A549 treated with dexamethasone at 1 μM for 4 hours (cell line): Measurements from ENCODE around the gene CHRNA4. TPM values are rescaled to one million over a fixed set of nuclear protein-coding genes. Genes with fewer than 3 reads are reported as not detected.

ENCODE experiments used
- total RNA-seq: library from RNA; stranded (reverse); fragments of 200-300 nt; extraction: Qiagen RNA extraction; gene quantifications from 5 replicates; pipeline ENCODE4 v1.2.3, GENCODE V29; 2022

The CHRNA4 gene
- total RNA-seq: 0.28 to 1.3 TPM (median 0.61 TPM) in 5 replicates

GRCh38 chr20:63360850-63361518, at the start of gene CHRNA4:
Gene CHRNA4, minus strand, starts transcription at chr20:63361349. Its CDS starts 184 bp downstream, at chr20:63361165.

Other genes starting within 250 kb of the CHRNA4 start
- 42.6 to 58.1 TPM (median 56.2 TPM) in 5 replicates for gene YTHDF1, start 145.2 kb downstream of the CHRNA4 start, total RNA-seq
- 1.3 to 2.4 TPM (median 1.8 TPM) in 5 replicates for gene BIRC7, start 125.4 kb downstream of the CHRNA4 start, total RNA-seq
- gene NKAIN4, start 106.9 kb downstream of the CHRNA4 start, total RNA-seq: 3.7 to 6.3 TPM (median 4.4 TPM) in 5 replicates
- 34.4 to 68.0 TPM (median 62.0 TPM) in 5 replicates for gene ARFGAP1, start 88.5 kb downstream of the CHRNA4 start, total RNA-seq
- 0.27 to 0.87 TPM (median 0.45 TPM) in 5 replicates for gene COL20A1, start 68.2 kb downstream of the CHRNA4 start, total RNA-seq
- 0.61 to 0.74 TPM (median 0.63 TPM) in 5 replicates for gene KCNQ2, start 111.3 kb upstream of the CHRNA4 start, total RNA-seq
- gene EEF1A2, start 137.7 kb upstream of the CHRNA4 start, total RNA-seq: 123 to 185 TPM (median 159 TPM) in 5 replicates
- gene PPDPF, start 159.4 kb upstream of the CHRNA4 start, total RNA-seq: 282 to 352 TPM (median 327 TPM) in 5 replicates
- gene PTK6, start 176.0 kb upstream of the CHRNA4 start, total RNA-seq: 2.0 to 4.2 TPM (median 2.8 TPM) in 5 replicates
- gene SRMS, start 186.4 kb upstream of the CHRNA4 start, total RNA-seq: 0.11 to 0.14 TPM (median 0.13 TPM) in 4 of 5 replicates, not detected in the other
- 0.14 to 0.38 TPM (median 0.24 TPM) in 5 replicates for gene FNDC11, start 192.8 kb upstream of the CHRNA4 start, total RNA-seq
- 25.0 to 42.6 TPM (median 36.2 TPM) in 5 replicates for gene HELZ2, start 212.9 kb upstream of the CHRNA4 start, total RNA-seq